ACC112 (cell line): ENCODE measurements around the gene MAN2B2.

ENCODE experiments used
- H2AFZ ChIP-seq: fragments of 200-600 bp; sonication (generic); one replicate; pipeline ENCODE4 v1.6.0; 2017; ENCODE audit warnings: antibody characterized with exemption, low read length; ENCODE audit not compliant: unreplicated experiment
- H3K27ac ChIP-seq: fragments of 200-600 bp; sonication (generic); 2 replicates; pipeline ENCODE4 v1.5.1; 2014; ENCODE audit warnings: low read depth, mild to moderate bottlenecking, antibody characterized with exemption, low read length, moderate library complexity
- H3K27me3 ChIP-seq: fragments of 200-600 bp; sonication (generic); 2 replicates; pipeline ENCODE4 v1.6.1; 2014; ENCODE audit warnings: mild to moderate bottlenecking, antibody characterized with exemption, low read length, moderate library complexity, mixed read lengths; ENCODE audit not compliant: insufficient read depth
- H3K36me3 ChIP-seq: fragments of 200-600 bp; sonication (generic); 2 replicates; pipeline ENCODE4 v1.6.1; 2016; ENCODE audit warnings: mild to moderate bottlenecking, antibody characterized with exemption, low read length, moderate library complexity, mixed read lengths; ENCODE audit not compliant: insufficient read depth
- H3K4me1 ChIP-seq: fragments of 200-600 bp; sonication (generic); one replicate; pipeline ENCODE4 v1.6.1; 2016; ENCODE audit warnings: low read length, mixed read lengths; ENCODE audit not compliant: insufficient read depth, unreplicated experiment, control insufficient read depth
- H3K4me3 ChIP-seq: fragments of 200-600 bp; sonication (generic); 2 replicates; pipeline ENCODE4 v1.5.1; 2014; ENCODE audit warnings: mild to moderate bottlenecking, low read depth, low read length
- H3K79me2 ChIP-seq: fragments of 200-600 bp; sonication (generic); one replicate; pipeline ENCODE4 v1.6.0; 2016; ENCODE audit warnings: low read length; ENCODE audit not compliant: control insufficient read depth, unreplicated experiment, insufficient read depth

MAN2B2 gene

GRCh38 chr4:6580353-6580752, 5.4 kb downstream of the MAN2B2 start:
- no peak overlapping the region for H2AFZ ChIP-seq
- no peak overlapping the region for H3K4me3 ChIP-seq
- no peaks in the 10 kb centered on the region for H3K79me2 ChIP-seq
- no peaks in the 10 kb centered on the region for H3K27me3 ChIP-seq
- H3K4me1 ChIP-seq: no peaks in the 10 kb centered on the region
- peaks cover 18% of the 10 kb centered on the region for H3K36me3 ChIP-seq
- no peak overlapping the region for H3K27ac ChIP-seq

GRCh38 chr4:6581566-6582121, 6.7 kb downstream of the MAN2B2 start:
- Histone ChIP-seq H3K4me1 (no peaks in the 10 kb centered on the region), H3K4me3 (no peak overlapping the region), H3K27me3 (no peaks in the 10 kb centered on the region), H3K79me2 (no peaks in the 10 kb centered on the region), H3K36me3 (peaks cover 18% of the 10 kb centered on the region), H2AFZ (no peak overlapping the region), H3K27ac (no peak overlapping the region)

- Histone ChIP-seq H3K27ac (no peak overlapping the region), H3K36me3 (peaks cover 13% of the 10 kb centered on the region), H3K27me3 (no peaks in the 10 kb centered on the region), H2AFZ (no peak overlapping the region), H3K4me3 (no peak overlapping the region), H3K4me1 (no peaks in the 10 kb centered on the region), H3K79me2 (no peaks in the 10 kb centered on the region)
Measured at GRCh38 chr4:6582889-6583490, 8.0 kb downstream of the MAN2B2 start.

- Histone ChIP-seq H3K27me3 (no peaks in the 10 kb centered on the region), H3K4me3 (no peak overlapping the region), H3K79me2 (no peaks in the 10 kb centered on the region), H3K27ac (no peak overlapping the region), H2AFZ (no peak overlapping the region), H3K4me1 (no peaks in the 10 kb centered on the region), H3K36me3 (peaks cover 1% of the 10 kb centered on the region)
Measured at GRCh38 chr4:6584865-6585264, 9.9 kb downstream of the MAN2B2 start.

GRCh38 chr4:6586715-6587325, 11.8 kb downstream of the MAN2B2 start:
- Histone ChIP-seq H3K79me2 (no peaks in the 10 kb centered on the region), H3K4me1 (no peaks in the 10 kb centered on the region), H3K4me3 (no peak overlapping the region), H3K36me3 (no peaks in the 10 kb centered on the region; the same call in 1 of the 2 replicates), H3K27me3 (no peaks in the 10 kb centered on the region), H3K27ac (no peak overlapping the region), H2AFZ (no peak overlapping the region)

- no peak overlapping the region for H3K4me3 ChIP-seq
- no peaks in the 10 kb centered on the region for H3K27me3 ChIP-seq
- no peak overlapping the region for H2AFZ ChIP-seq
- H3K4me1 ChIP-seq: no peaks in the 10 kb centered on the region
- H3K36me3 ChIP-seq: no peaks in the 10 kb centered on the region
- no peak overlapping the region for H3K27ac ChIP-seq
- H3K79me2 ChIP-seq: no peaks in the 10 kb centered on the region
Measured at GRCh38 chr4:6589444-6589843, 14.5 kb downstream of the MAN2B2 start.

- H3K4me1 ChIP-seq: no peaks in the 10 kb centered on the region
- H3K4me3 ChIP-seq: no peak overlapping the region
- H3K36me3 ChIP-seq: no peaks in the 10 kb centered on the region
- H2AFZ ChIP-seq: no peak overlapping the region
- H3K27me3 ChIP-seq: no peaks in the 10 kb centered on the region
- H3K79me2 ChIP-seq: no peaks in the 10 kb centered on the region
- H3K27ac ChIP-seq: no peak overlapping the region
Measured at GRCh38 chr4:6591313-6591712, 16.3 kb downstream of the MAN2B2 start.

GRCh38 chr4:6591781-6592180, 16.8 kb downstream of the MAN2B2 start:
- Histone ChIP-seq H3K36me3 (no peaks in the 10 kb centered on the region), H3K79me2 (no peaks in the 10 kb centered on the region), H3K27me3 (no peaks in the 10 kb centered on the region), H3K27ac (no peak overlapping the region), H3K4me3 (no peak overlapping the region), H2AFZ (no peak overlapping the region), H3K4me1 (no peaks in the 10 kb centered on the region)

- Histone ChIP-seq H3K36me3 (no peaks in the 10 kb centered on the region), H2AFZ (no peak overlapping the region), H3K27me3 (no peaks in the 10 kb centered on the region), H3K4me3 (no peak overlapping the region), H3K27ac (no peak overlapping the region), H3K4me1 (no peaks in the 10 kb centered on the region), H3K79me2 (no peaks in the 10 kb centered on the region)
Measured at GRCh38 chr4:6592804-6593563, 18.0 kb downstream of the MAN2B2 start.

- Histone ChIP-seq H2AFZ (no peak overlapping the region), H3K36me3 (no peaks in the 10 kb centered on the region), H3K4me1 (no peaks in the 10 kb centered on the region), H3K4me3 (no peak overlapping the region), H3K27me3 (no peaks in the 10 kb centered on the region), H3K27ac (no peak overlapping the region), H3K79me2 (no peaks in the 10 kb centered on the region)
Measured at GRCh38 chr4:6594341-6594740, 19.4 kb downstream of the MAN2B2 start.
